Measurements from ENCODE around the gene SMPD2.
"Not testable (repeated sequence)": the region's sequence is repeated elsewhere in the genome, so short reads cannot be mapped to it uniquely, and the experiment has no call there.

Gene SMPD2

DNA sequence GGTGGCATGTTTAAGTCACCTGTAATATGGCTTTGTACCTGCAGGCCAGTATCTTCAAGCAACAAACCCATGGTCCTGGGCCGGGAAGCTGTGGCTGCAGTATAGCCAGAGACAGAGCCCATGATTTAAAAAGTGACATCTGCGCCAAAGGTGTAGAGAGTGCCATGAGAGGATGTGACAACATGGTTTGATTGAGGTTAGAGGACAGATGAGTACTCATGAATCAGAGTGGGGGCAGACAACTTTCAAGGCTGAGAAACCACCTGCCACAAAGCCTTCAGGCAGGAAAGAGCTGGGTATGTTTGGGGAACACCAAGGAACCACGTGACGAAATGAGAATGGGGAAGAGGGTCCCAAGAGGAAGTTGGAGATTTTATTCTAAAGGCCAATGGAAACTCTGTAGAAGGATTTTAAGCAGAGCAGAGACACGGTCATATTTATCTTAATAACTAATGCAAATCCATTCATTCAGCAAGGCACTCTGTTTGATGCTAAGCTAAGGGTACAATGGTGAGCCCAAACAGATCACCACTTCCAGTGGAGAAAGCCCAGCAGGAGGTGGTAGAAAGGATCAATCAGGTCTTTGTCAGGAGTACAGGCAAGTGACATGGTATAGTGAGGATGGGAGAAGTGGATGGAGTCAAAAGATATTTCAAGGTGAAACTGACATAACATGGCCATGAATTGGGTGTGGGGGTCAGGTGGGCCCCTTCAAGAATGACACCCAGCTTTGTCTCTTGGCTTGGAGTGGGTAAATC, 18.4 kb downstream of the SMPD2 start:
- TF ChIP-seq, protein P1, sequence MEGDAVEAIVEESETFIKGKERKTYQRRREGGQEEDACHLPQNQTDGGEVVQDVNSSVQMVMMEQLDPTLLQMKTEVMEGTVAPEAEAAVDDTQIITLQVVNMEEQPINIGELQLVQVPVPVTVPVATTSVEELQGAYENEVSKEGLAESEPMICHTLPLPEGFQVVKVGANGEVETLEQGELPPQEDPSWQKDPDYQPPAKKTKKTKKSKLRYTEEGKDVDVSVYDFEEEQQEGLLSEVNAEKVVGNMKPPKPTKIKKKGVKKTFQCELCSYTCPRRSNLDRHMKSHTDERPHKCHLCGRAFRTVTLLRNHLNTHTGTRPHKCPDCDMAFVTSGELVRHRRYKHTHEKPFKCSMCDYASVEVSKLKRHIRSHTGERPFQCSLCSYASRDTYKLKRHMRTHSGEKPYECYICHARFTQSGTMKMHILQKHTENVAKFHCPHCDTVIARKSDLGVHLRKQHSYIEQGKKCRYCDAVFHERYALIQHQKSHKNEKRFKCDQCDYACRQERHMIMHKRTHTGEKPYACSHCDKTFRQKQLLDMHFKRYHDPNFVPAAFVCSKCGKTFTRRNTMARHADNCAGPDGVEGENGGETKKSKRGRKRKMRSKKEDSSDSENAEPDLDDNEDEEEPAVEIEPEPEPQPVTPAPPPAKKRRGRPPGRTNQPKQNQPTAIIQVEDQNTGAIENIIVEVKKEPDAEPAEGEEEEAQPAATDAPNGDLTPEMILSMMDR (IDR thresholded peaks at IDR 0.05; ENCODE audit: low read depth, low read length, missing control alignments) = no peak
- H3K4me3 ChIP-seq (replicated peaks; ENCODE audit: low read depth, low read length) = no peak overlapping the region
- DNase-seq (ENCODE audit: extremely low read depth, low read depth) = no peak

DNA sequence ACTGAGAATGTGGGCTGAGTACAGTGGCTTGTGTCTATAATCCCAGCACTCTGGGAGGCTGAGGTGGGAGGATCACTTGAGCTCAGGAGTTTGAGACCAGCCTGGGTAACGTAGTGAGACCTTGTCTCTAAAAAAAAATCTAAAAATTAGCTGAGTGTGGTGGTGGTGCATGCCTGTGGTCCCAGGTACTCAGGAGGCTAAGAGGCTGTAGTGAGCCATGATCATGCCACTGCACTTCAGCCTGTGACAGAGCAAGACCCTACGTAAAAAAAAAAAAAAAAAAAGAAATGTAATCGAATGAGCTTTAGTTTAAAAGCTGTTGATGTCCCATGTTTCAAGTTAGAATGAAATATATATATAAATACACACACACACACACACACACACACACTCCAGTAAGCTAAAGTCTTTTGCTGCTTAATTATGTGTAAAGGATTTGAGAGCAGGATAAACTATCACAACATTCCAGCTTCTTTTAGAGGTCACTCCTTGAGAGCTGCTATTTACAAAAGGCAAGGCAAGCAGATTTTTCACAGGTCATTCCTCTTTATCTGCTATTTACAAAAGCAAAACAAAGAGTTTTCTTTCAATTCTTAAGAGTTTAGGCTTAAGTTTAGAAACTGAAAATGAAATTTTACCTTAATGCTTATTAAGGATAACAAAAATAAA, 19.8 kb downstream of the SMPD2 start:
- H3K4me3 ChIP-seq (replicated peaks; ENCODE audit: low read depth, low read length) = no peak overlapping the region
- no peak for DNase-seq (ENCODE audit: extremely low read depth, low read depth)
- TF ChIP-seq, protein P1 (IDR thresholded peaks at IDR 0.05; ENCODE audit: low read depth, low read length, missing control alignments) = no peak

DNA sequence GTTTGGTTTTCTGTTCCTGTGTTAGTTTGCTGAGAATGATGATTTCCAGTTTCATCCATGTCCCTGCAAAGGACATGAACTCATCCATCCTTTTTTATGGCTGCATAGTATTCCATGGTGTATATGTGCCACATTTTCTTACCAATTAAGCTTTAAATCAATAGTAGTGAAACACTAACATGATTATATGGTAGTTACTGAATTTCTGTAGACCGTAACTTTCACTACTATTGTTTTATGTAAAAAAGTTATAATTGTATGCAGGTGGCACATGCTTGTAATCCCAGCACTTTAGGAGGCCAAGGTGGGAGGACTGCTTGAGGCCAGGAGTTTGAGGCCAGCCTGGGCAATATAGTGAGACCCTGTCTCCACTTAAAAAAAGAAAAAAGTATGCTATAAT, 20.7 kb downstream of the SMPD2 start:
- not testable (repeated sequence) for DNase-seq (ENCODE audit: extremely low read depth, low read depth); H3K4me3 ChIP-seq (replicated peaks; ENCODE audit: low read depth, low read length)

DNA sequence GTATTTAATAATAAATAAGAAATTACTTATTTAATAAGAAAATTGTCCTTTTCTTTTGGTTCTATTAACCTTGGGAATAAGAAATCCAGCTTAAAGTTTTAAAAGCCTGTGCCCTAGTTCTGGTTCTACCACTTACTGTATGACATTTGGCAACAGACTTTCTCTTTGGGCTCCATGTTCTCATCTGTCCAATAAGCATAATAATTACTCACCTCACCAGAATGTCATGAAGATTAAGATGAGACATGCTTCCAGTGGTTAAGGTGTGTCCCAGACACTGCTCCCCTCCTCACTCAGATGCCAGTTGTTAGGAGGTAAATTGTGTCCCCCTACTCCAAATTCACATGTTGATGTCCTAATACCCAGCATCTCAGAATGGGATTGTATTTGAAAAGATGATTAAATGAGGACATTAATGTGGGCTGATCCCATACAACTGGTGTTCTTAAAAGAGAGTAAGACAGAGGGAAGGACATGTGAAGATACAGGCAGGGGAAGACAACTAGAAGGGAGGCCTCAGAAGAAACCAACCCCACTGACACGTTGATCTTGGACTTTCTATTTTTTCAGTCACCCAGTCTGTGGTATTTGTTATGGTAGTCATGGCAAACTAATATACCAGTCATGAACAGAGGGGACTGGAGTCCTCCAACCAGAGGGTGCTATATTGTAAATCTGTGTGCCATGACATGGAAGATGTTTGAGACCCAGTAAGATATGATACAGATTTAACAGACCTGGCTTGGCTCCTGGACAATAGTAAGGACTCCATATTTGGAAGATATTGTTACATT, 21.4 kb downstream of the SMPD2 start:
- no peak overlapping the region for H3K4me3 ChIP-seq (replicated peaks; ENCODE audit: low read depth, low read length)
- no peak for DNase-seq (ENCODE audit: extremely low read depth, low read depth)
- TF ChIP-seq, protein P1 (IDR thresholded peaks at IDR 0.05; ENCODE audit: low read depth, low read length, missing control alignments) = no peak

DNA sequence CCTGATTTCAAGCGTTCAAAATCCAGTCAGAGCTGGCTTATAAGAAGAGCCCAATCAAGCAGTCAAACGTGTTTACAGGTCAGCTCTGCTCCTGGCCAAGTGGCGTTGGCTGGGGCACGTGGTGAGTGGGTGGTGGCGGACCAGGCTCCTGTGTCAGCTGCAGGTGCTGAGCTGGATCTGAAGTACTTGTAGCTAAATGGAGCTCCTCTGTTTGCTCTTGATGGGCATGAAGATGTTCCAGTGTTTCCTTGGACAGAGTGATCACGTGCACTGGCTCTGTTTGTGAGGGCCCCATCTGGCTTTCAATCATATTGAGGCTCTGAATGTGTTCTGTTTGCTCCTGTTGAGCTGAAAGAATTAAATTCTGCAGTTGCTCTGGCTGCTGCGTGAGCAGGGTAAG, 25.2 kb downstream of the SMPD2 start:
- no peak overlapping the region for H3K4me3 ChIP-seq (replicated peaks; ENCODE audit: low read depth, low read length)
- no peak for DNase-seq (ENCODE audit: extremely low read depth, low read depth)
- TF ChIP-seq, protein P1 (IDR thresholded peaks at IDR 0.05; ENCODE audit: low read depth, low read length, missing control alignments) = no peak

DNA sequence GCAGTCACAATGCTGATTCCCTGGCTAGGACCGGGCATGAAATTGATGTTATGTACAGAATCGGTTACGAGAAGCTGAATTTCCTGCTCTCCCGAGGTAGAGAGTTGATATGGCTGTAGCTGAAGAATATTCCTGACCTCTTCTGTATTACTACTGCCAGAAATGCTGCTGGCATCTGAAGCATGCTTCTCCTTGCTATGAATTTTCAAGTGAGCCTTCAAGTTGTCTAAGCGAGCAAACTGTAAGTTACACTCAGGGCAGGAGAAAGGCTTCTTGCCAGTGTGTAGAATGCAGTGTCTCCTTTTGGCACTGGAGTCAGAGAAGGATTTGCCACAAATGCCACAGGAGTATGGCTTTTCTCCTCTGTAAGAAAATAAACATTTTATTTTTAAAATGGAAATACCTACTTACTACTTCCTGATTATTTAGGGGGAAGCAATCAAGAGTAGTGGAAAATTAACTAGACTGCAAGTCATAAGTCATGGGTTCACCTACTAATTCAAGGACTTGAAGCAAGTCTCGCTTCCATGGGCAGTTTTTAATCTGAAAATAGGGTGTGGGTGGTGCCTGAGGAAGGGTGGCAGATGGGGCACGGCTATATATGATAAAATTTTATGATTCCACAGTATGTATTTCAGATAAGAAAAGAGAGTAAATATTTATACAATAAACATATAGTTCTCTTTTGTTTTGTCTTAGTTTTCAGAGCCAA, 25.8 kb downstream of the SMPD2 start:
- DNase-seq (ENCODE audit: extremely low read depth, low read depth) = no peak
- H3K4me3 ChIP-seq (replicated peaks; ENCODE audit: low read depth, low read length) = no peak overlapping the region
- TF ChIP-seq, protein P1 (IDR thresholded peaks at IDR 0.05; ENCODE audit: low read depth, low read length, missing control alignments) = no peak

All from HFF-Myc (cell line).